ENCODE results near the gene MGLL. TPM values are rescaled to one million over a fixed set of nuclear protein-coding genes. Genes with fewer than 3 reads are reported as not detected.

Gene MGLL
- total and polyA plus RNA-seq, 2 donors (not counting 1 experiment from before 2014, with no cell fraction given) = 1.7 to 6.9 TPM

GRCh38 chr3:127685708-127686511 lies 136.4 kb downstream of the MGLL start:
- DNase-seq (no peak), ATAC-seq (ENCODE audit: low read depth) (no peak)
- Histone ChIP-seq H3K4me3 (ENCODE audit: control extremely low read depth in 1 of 5, extremely low read depth in 1 of 5, insufficient read depth in 1 of 5, low read depth in 2 of 5, low read length in 4 of 5) (no peak overlapping the region), H4K20me1 (ENCODE audit: control insufficient read depth, insufficient read depth, low read length, poor library complexity, severe bottlenecking) (no peaks in the 10 kb centered on the region), H3K79me2 (ENCODE audit: control insufficient read depth, insufficient read depth, low read length) (no peaks in the 10 kb centered on the region), H3K27ac (ENCODE audit: low read length in 2 of 2) (no peak overlapping the region), H3K9me3 (ENCODE audit: control extremely low read depth in 1 of 3, control insufficient read depth in 2 of 3, insufficient read depth in 1 of 3, low read length in 2 of 3) (peaks cover 0 to 13% (median 5%) of the 10 kb centered on the region in 3 donors), H3K9ac (ENCODE audit: low read length) (no peak overlapping the region), H3K36me3 (replicated peaks in 1 of 2; ENCODE audit: control extremely low read depth in 1 of 2, control insufficient read depth in 1 of 2, extremely low read depth in 1 of 2, insufficient read depth in 2 of 2, low read length in 1 of 2) (no peaks in the 10 kb centered on the region), H3K4me2 (replicated peaks; ENCODE audit: low read depth, low read length, poor library complexity, severe bottlenecking) (no peak overlapping the region), H3K27me3 (replicated peaks in 1 of 4; ENCODE audit: control extremely low read depth in 1 of 4, control insufficient read depth in 3 of 4, insufficient read depth in 4 of 4, low read length in 3 of 4) (peaks cover 0 to 5% (median 1%) of the 10 kb centered on the region in 4 experiments), H2AFZ (ENCODE audit: insufficient read depth, low read depth, low read length, poor library complexity, severe bottlenecking) (no peak overlapping the region), H3K4me1 (ENCODE audit: control insufficient read depth in 2 of 2, insufficient read depth in 2 of 2, low read length in 2 of 2) (peaks cover 6 to 17% of the 10 kb centered on the region in 2 donors)
- intact Hi-C loops (cut with micrococcal nuclease) = no loop called here
- 84% methylated on average over 4 of the region's 4 CpGs for WGBS (ENCODE audit: insufficient coverage)
- H3K27me3 Mint-ChIP-seq = no peaks in the 10 kb centered on the region
- peaks cover 22% of the 10 kb centered on the region for H3K4me1 Mint-ChIP-seq
- POLR2A ChIA-PET = no interaction called here
- TF ChIP-seq CTCF (IDR thresholded peaks at IDR 0.05) (no peak), EZH2 (IDR thresholded peaks at IDR 0.05; ENCODE audit: borderline replicate concordance, insufficient read depth, low read depth, low read length, poor library complexity, severe bottlenecking) (no peak)
- CTCF ChIA-PET = no interaction called here
- H3K27ac Mint-ChIP-seq = no peak overlapping the region
- no peaks in the 10 kb centered on the region for H3K9me3 Mint-ChIP-seq (ENCODE audit: insufficient read depth)
- H3K4me3 Mint-ChIP-seq = no peak overlapping the region
